HEK293T (cell line): ENCODE measurements around the gene MSH5.
"Not testable (repeated sequence)": the region's sequence is repeated elsewhere in the genome, so short reads cannot be mapped to it uniquely, and the experiment has no call there.

Experiments
- CTCF ChIA-PET: fragments of 350-600 bp; formaldehyde crosslinking; extraction: SDS; loops from one replicate; lab custom pipeline; 2021; ENCODE audit warnings: antibody characterized with exemption, inconsistent platforms; lab: Yijun Ruan, JAX
- POLR2A ChIA-PET: fragments of 350-600 bp; formaldehyde crosslinking; extraction: SDS; loops from one replicate; lab custom pipeline; 2020; ENCODE audit warnings: antibody characterized with exemption, inconsistent platforms; lab: Yijun Ruan, JAX
- DNase-seq: peaks from one replicate; pipeline ENCODE4 v3.0.0; 2012; ENCODE audit warnings: mixed read lengths; ENCODE audit errors: extremely low spot score
- ARNT ChIP-seq: fragments of 450-650 bp; IDR thresholded peaks from 2 replicates; pipeline ENCODE4 v1.6.1; 2017; ENCODE audit warnings: mild to moderate bottlenecking
- BHLHE40 ChIP-seq: fragments of 450-650 bp; IDR thresholded peaks from 2 replicates; pipeline ENCODE4 v1.6.1; 2016; ENCODE audit warnings: mild to moderate bottlenecking, moderate library complexity, borderline replicate concordance
- CTBP1 ChIP-seq: fragments of 450-650 bp; IDR thresholded peaks from 2 replicates; pipeline ENCODE4 v1.6.1; 2016; ENCODE audit warnings: borderline replicate concordance
- ELF4 ChIP-seq: fragments of 450-650 bp; IDR thresholded peaks from 2 replicates; pipeline ENCODE4 v1.6.1; 2017; ENCODE audit warnings: antibody characterized with exemption
- FOXA1 ChIP-seq: fragments of 450-650 bp; IDR thresholded peaks from 2 replicates; pipeline ENCODE4 v1.6.1; 2016; ENCODE audit warnings: mild to moderate bottlenecking
- FOXK2 ChIP-seq: fragments of 450-650 bp; IDR thresholded peaks from 2 replicates; pipeline ENCODE4 v1.6.1; 2016; ENCODE audit warnings: mild to moderate bottlenecking
- FOXM1 ChIP-seq: fragments of 450-650 bp; IDR thresholded peaks from 2 replicates; pipeline ENCODE4 v1.6.1; 2017; ENCODE audit warnings: mild to moderate bottlenecking, borderline replicate concordance
- HDGF ChIP-seq: fragments of 450-650 bp; IDR thresholded peaks from 2 replicates; pipeline ENCODE4 v1.6.1; 2017; ENCODE audit warnings: antibody characterized with exemption, borderline replicate concordance
- L3MBTL2 ChIP-seq: fragments of 450-650 bp; conservative IDR thresholded peaks from 2 replicates; pipeline ENCODE4 v1.6.1; 2016; ENCODE audit warnings: mild to moderate bottlenecking
- LEF1 ChIP-seq: fragments of 450-650 bp; IDR thresholded peaks from 2 replicates; pipeline ENCODE4 v1.6.1; 2017; ENCODE audit warnings: mild to moderate bottlenecking, borderline replicate concordance
- NFRKB ChIP-seq: fragments of 450-650 bp; IDR thresholded peaks from 2 replicates; pipeline ENCODE4 v1.6.1; 2016; ENCODE audit warnings: mild to moderate bottlenecking, moderate library complexity
- SUZ12 ChIP-seq: fragments of 450-650 bp; IDR thresholded peaks from 2 replicates; pipeline ENCODE4 v1.6.1; 2016; ENCODE audit warnings: mild to moderate bottlenecking
- TARDBP ChIP-seq: fragments of 450-650 bp; IDR thresholded peaks from 2 replicates; pipeline ENCODE4 v1.6.1; 2016
- ZNF384 ChIP-seq: fragments of 450-650 bp; IDR thresholded peaks from 2 replicates; pipeline ENCODE4 v1.6.1; 2016
- TF ChIP-seq, protein P1 (sequence below): fragments of 450-650 bp; IDR thresholded peaks from 2 replicates; pipeline ENCODE4 v1.6.1; 2016

The MSH5 gene

DNA sequence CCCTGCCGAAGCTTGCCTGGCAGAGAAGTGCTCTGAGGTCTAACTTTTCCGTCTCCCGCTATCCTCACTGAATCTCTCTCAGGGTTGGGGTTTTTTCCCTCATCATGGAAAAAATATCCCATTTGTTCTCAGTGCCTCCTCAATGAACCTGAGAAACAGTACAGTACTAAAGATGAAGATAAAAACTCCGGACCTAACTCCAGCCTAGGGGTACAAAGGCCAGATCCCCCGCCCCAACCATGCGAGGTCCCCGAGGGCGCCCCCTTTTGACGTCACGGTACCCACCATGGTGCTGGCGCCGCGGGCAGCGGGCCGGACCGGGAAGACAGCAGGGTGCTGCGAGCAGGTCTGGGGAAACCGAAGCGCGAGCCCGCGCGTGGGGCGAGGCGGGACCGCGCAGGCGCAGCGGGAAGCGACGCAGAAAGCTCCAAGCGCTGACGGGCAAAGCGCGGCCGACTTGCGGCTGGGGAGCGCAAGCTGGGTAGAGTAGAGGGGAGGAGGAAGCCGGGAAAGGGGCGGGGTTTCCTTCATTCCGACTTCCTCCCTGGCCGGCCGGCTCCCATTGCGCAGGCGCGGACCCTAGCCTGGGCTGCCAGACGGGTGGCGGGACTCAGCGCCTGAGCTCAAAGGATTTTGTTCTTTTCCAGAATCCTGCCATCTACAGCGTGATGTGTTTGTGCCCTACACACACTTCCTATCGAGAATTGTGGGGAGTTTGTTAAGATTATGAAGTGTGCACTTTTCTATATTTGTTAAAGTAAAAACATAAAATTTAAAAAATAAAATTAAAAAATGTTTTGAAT, 66.9 kb downstream of the MSH5 start, which contains the start of gene LSM2:
Gene LSM2 (minus strand): TSS at position 497 of the 803 bp plus-strand sequence. CDS start 209 bp downstream, at position 288.
- DNase-seq: peak; percentile 100
- CTCF ChIA-PET: interaction anchor here (0.6 to 2.9 kb wide), 10 partner anchors 11 to 620 kb away, joined by 3 to 15 read pairs (median 4); partner anchors contain the start of genes CLIC1, EHMT2, HSPA1B and VARS1
- POLR2A ChIA-PET: interaction anchor here (0.7 to 4.7 kb wide), 38 partner anchors 8 to 1165 kb away, joined by 3 to 77 read pairs (median 6); partner anchors contain the start of genes ABHD16A, C6orf47, DDAH2 and DXO
- no peak for TF ChIP-seq FOXA1
- 0 out of 2 replicates have a peak, but pooled peaks have one; percentile 37 for TF ChIP-seq ELF4
- TF ChIP-seq LEF1: no peak
- no peak for TF ChIP-seq HDGF

DNA sequence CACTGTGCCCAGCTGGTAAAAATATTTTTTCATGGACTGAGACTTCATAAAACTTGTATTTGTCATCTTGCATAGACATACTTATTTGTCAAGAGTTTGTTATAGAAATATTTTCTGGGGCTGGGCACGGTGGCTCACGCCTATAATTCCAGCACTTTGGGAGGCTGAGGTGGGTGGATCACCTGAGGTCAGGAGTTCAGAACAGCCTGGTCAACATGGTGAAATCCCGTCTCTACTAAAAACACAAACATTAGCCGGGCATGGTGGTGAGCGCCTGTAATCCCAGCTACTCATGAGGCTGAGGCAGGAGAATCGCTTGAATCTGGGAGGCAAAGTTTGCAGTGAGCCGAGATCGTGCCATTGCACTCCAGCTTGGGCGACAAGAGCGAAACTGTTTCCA, 68.8 kb downstream of the MSH5 start:
- POLR2A ChIA-PET: interaction anchor here (2.9 to 4.7 kb wide), 4 partner anchors 12 to 25 kb away, joined by 16 to 77 read pairs (median 40); partner anchors contain the start of genes HSPA1B and VARS1
- CTCF ChIA-PET: interaction anchor here (2.9 kb wide), 1 partner anchor 13 kb away, joined by 11 read pairs; the partner anchor contains the start of gene VARS1
- DNase-seq: not testable (repeated sequence)

DNA sequence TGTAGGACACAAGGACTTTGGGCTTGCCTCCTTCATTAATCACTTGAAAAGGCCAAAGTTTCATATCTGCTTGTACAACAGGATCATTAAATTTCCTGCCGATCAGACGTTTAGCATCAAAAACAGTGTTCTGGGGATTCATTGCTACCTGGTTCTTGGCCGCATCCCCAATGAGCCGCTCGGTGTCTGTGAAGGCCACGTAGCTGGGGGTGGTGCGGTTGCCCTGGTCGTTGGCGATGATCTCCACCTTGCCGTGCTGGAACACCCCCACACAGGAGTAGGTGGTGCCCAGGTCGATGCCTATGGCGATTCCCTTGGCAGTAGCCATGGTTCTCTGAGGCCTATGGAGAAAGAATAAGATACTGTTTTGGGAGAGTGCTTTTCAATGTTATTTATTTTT, 71.8 kb downstream of the MSH5 start:
- DNase-seq: no peak
- ChIA-PET CTCF (interaction anchor here (0.7 kb wide), 1 partner anchor 16 kb away, joined by 3 read pairs; the partner anchor contains the start of gene VARS1), POLR2A (interaction anchor here (1.8 to 4.4 kb wide), 2 partner anchors 15 to 16 kb away, joined by 8 to 104 read pairs; partner anchors contain the start of genes HSPA1B and VARS1)
- no peak for TF ChIP-seq ELF4
- no peak for TF ChIP-seq FOXK2
- no peak for TF ChIP-seq TARDBP
- TF ChIP-seq NFRKB: no peak
- TF ChIP-seq ARNT: no peak
- no peak for TF ChIP-seq LEF1
- TF ChIP-seq FOXM1: no peak
- no peak for TF ChIP-seq SUZ12
- no peak for TF ChIP-seq CTBP1
- TF ChIP-seq ZNF384: no peak
- TF ChIP-seq HDGF: no peak
- no peak for TF ChIP-seq L3MBTL2
- no peak for TF ChIP-seq BHLHE40
- TF ChIP-seq, protein P1, sequence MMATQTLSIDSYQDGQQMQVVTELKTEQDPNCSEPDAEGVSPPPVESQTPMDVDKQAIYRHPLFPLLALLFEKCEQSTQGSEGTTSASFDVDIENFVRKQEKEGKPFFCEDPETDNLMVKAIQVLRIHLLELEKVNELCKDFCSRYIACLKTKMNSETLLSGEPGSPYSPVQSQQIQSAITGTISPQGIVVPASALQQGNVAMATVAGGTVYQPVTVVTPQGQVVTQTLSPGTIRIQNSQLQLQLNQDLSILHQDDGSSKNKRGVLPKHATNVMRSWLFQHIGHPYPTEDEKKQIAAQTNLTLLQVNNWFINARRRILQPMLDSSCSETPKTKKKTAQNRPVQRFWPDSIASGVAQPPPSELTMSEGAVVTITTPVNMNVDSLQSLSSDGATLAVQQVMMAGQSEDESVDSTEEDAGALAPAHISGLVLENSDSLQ: no peak
